HG03460 (cell line): ENCODE results near the gene OCSTAMP.

Experiments
- ATAC-seq: cut with Tn5 transposase; IDR thresholded peaks from one replicate; pipeline ENCODE4 v1.9.1; 2021; ENCODE audit not compliant: unreplicated experiment

The OCSTAMP gene

GRCh38 chr20:46573788-46574584 lies 23.5 kb upstream of the OCSTAMP start:
- no peak for ATAC-seq

- ATAC-seq, result no peak
Observed at GRCh38 chr20:46573234-46573633, 22.8 kb upstream of the OCSTAMP start.

GRCh38 chr20:46572790-46573189 lies 22.3 kb upstream of the OCSTAMP start:
- ATAC-seq, result no peak

DNA sequence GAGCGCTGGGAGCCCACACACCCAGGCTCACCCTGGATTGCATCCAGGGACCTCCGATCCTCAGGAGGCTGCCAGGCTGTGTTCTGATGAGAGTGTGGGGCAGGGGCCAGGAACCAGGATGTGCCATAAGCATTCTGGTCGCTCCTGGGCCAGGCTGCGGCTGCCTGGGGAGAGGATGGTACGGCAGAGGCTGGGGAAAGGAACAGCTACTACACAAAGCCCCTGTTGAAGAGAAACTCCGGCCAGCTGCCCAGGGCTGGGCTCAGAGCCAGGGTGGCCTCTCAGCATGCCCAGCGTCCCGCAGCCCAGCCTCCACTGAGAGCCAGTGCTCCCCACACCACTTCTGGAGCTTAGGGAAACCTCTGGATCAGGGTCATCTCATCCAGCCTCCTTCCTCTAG lies 21.7 kb upstream of the OCSTAMP start:
- ATAC-seq, result no peak

DNA sequence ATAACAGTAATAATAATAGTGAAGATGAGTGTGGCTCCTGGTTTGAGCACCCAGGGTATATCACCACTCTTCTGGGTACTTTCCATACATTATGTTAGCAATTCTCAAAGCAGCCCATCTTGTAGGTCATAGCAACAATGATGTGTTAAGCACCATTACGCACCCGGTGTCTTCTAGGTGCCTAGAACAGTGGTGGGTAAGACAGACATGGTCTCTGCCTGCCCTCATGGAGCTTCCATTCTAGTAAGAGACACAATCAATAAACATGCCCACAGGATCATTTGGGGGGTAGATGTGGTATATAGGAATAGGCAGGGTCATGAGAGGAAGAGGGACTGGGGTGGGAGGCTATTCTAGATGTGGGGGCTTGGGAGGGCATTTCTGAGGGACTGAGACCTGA lies 21.0 kb upstream of the OCSTAMP start:
- ATAC-seq, result no peak

GRCh38 chr20:46570956-46571355 lies 20.5 kb upstream of the OCSTAMP start:
- no peak for ATAC-seq

- ATAC-seq, result no peak
Observed at GRCh38 chr20:46569961-46570360, 19.5 kb upstream of the OCSTAMP start.

GRCh38 chr20:46568570-46569129 lies 18.2 kb upstream of the OCSTAMP start:
- ATAC-seq, result no peak

DNA sequence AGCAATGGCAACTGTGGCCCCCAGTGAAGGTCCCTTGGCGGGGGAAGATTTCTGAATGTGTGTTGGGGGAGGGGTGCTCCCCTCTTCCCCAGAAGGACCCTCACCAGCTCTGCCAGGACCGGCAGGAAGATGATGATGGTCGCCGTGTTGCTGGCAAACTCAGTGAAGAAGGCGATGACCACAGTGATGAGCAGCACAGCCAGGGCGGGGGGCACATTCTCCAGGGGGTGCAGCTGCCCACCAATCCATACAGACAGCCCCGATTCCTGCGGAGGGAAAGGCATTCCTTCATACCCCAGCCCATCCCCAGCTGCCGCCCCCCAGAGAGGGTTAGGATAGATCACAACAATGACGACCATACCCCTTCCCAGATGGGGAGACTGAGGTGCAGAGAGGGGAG lies 15.7 kb upstream of the OCSTAMP start:
- no peak for ATAC-seq

- no peak for ATAC-seq
Observed at GRCh38 chr20:46564241-46564957, 13.9 kb upstream of the OCSTAMP start.

GRCh38 chr20:46563860-46564221 lies 13.4 kb upstream of the OCSTAMP start:
- no peak for ATAC-seq

DNA sequence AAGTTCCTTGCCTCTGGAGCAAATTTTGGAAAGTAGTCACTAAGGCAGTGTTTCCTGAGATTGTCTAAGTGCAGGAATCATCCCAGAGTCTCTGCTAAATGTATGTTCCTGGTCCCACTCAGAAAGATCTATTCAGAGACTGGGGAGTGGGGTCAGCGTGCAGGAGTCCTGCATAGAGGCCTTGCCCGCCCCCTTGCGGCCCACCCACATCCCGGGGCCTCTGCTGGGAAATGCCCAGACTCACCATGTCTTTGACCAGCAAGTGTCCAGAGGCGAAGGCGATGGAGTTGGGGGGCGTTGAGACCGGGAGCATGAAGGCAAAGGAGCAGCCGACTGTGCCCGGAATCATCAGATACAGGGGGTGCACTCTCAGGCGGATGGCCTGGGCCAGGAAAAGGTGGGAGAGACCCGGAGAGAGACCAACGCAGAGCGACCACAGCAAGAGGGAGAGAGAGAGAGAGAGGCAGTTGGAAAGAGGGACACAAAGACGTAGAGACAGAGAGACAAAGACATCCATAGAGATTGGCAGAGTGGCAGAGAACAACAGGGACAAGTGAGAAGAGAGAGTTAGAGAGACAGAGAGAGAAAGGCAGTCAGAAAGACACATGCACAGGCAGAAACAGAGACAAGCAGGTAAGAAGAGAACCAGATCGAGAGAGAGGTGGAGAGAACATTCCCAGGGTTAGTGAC lies 12.9 kb upstream of the OCSTAMP start:
- no peak for ATAC-seq

DNA sequence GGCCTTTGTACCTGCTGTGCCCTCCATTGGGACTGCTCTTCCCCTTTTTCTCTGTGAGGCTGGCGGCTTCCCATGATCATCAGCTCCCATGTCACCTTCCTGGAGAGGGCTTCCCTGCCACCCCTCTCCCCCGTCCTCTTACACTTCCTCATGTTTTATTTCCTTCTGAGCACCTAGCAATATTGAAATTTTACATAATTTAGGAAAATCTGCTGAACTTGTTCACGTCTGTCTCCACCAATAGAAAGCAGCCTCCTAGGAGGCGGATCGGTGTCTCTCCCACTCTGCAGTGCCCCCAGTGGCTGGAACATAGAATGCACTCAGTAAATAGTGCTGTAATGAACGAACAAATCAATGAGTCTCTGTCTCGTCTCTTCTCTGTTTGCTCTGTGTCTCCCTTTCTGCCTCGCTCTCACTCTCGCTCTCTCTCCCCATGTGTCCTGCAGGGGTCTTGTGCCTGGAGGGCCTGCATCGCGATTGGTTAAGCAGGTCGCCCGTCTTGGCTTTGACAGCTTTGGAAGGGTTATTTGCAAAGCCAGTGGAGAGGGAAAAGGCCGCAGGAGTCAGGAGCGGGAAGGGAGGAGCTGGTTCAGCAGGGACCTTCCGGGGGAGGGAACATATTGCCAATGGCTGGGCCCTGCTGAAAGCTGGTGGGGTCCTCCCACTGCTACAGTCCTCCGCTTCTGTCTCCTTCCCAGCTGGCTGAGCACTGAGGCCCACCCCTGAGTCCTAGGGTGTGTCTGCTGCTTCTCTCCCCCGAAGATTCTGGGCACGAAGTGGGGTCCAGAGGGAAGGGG lies 12.1 kb upstream of the OCSTAMP start:
- ATAC-seq, result no peak

GRCh38 chr20:46562009-46562372 lies 11.5 kb upstream of the OCSTAMP start:
- ATAC-seq, result no peak

DNA sequence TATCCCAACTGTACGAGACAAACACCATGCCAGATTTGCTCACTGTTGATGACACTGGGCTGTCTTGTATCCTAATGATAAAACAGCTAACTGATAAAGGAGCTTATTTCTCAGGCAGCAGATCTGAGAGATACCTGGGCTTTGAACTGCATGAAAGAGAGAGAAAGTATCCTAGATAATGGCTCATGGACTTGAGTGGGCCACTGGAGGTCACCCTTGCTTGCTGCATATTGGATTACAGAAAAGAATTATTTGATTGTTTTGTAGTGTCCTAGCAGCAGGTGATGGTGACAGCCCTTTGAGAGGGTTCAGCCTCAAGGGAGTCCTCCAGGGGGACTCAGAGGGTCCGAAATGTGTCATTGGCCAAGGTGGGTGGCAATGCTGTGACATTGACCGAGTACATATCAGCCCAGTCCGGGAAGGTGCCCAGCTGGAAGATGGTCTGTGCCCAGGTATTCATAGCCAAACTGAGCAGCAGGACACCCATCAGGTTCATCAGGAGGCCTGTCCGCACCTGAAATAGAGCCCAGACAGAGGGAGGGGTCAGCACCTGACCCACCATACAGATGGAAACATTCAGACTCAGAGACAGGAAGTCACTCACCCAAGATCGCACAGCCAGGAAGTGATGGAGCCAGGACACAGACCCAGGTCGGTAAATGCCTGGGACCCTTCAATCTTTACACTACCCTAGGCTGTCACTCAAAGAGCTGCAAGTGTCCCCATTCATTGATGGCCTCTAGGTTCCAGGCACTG lies 9.4 kb upstream of the OCSTAMP start:
- no peak for ATAC-seq

GRCh38 chr20:46559001-46559400 lies 8.5 kb upstream of the OCSTAMP start:
- no peak for ATAC-seq

DNA sequence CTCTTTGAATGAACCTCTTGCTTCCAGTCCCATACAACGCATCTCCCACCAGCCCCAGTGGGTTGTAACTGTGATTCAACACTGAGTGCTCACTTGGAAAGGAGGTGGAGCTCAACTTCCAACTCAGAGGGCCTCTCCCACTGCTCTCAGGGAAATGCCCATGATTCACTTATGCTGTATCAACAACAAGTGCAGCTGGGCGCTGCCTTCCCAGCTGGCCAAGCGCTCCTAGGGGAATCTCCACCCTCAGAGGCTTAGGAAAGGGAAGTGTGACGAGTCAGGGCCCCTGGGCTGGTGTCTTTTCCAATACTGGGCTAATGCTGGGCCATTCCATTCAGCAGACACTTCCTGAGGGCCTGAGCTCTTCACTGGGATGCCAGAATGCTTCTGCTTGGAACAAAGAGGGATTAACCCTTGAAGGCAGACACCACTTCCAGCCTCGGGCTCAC lies 8.1 kb upstream of the OCSTAMP start:
- no peak for ATAC-seq

GRCh38 chr20:46557231-46557956 lies 6.9 kb upstream of the OCSTAMP start:
- no peak for ATAC-seq

GRCh38 chr20:46555370-46555956 lies 5.0 kb upstream of the OCSTAMP start:
- ATAC-seq, result no peak
